Endothelial cell of umbilical vein (primary cell): ENCODE data around the gene ERGIC1. TPM values are rescaled to one million over a fixed set of nuclear protein-coding genes. Genes with fewer than 3 reads are reported as not detected.

ENCODE experiments used
- BruUV-seq: library from RNA; stranded (reverse); fragments of 400-500 nt; replicated peaks from 2 replicates; lab custom pipeline; 2021; lab: Mats Ljungman, UMichigan
- CTCF ChIA-PET: fragments of 300-600, 350-600 bp; sonication (Branson Sonifier 250); formaldehyde crosslinking; loops from one replicate; lab custom pipeline; 2021; ENCODE audit warnings: antibody characterized with exemption, inconsistent platforms; lab: Charles Lee
- POLR2A ChIA-PET: fragments of 300-600, 350-600 bp; sonication (Branson Sonifier 250); formaldehyde crosslinking; loops from one replicate; lab custom pipeline; 2021; ENCODE audit warnings: antibody characterized with exemption, inconsistent platforms; lab: Charles Lee
- DNase-seq: peaks from one replicate; pipeline ENCODE4 v3.0.0-alpha.2; 2011; ENCODE audit warnings: low read depth, low spot score
- FAIRE-seq: peaks from 2 replicates; lab custom pipeline; 2011; peaks lifted over from hg19 to GRCh38; lab: Jason Lieb, UNC
- H2AFZ ChIP-seq: 2 replicates; pipeline ENCODE4 v1.6.0; 2012; ENCODE audit warnings: low read depth, low read length, control low read depth, inconsistent platforms
- H3K27ac ChIP-seq: 2 replicates; pipeline ENCODE4 v1.5.1; 2011; ENCODE audit warnings: low read depth, mild to moderate bottlenecking, control low read depth, low read length, moderate library complexity; ENCODE audit not compliant: insufficient read depth
- H3K27me3 ChIP-seq, 2 experiments: 2 replicates each; pipeline versions ENCODE4 v1.6.0 to v1.6.1; 2011; ENCODE audit warnings: low read length in 2 of 2, mixed read lengths in 1 of 2; ENCODE audit not compliant: control insufficient read depth in 2 of 2, insufficient read depth in 2 of 2
- H3K36me3 ChIP-seq, 2 experiments: 2 replicates in 1 of 2; 3 replicates in 1 of 2; pipeline ENCODE4 v1.5.1; 2011; ENCODE audit warnings: low read length in 2 of 2, mild to moderate bottlenecking in 1 of 2, moderate library complexity in 1 of 2; ENCODE audit not compliant: control insufficient read depth in 2 of 2, insufficient read depth in 2 of 2; ENCODE audit errors: extremely low read depth in 1 of 2
- H3K4me1 ChIP-seq: 3 replicates; pipeline ENCODE4 v1.5.1; 2011; ENCODE audit warnings: mild to moderate bottlenecking, low read length; ENCODE audit not compliant: control insufficient read depth, insufficient read depth; ENCODE audit errors: extremely low read depth
- H3K4me2 ChIP-seq: 2 replicates; pipeline ENCODE4 v1.6.1; 2011; ENCODE audit warnings: low read length, control low read depth, mixed read lengths; ENCODE audit not compliant: insufficient read depth
- H3K4me3 ChIP-seq, 3 experiments: fragments of 200-600 bp in 1 of 3; sonication (generic), shearing (Covaris generic) in 1 of 3; replicated peaks in 1 of 3; 2 replicates each; pipeline ENCODE4 v1.5.1; 2011 to 2016; ENCODE audit warnings: control low read depth in 3 of 3, low read length in 3 of 3, mild to moderate bottlenecking in 2 of 3, inconsistent platforms in 1 of 3, low read depth in 1 of 3, moderate library complexity in 1 of 3; ENCODE audit not compliant: insufficient read depth in 1 of 3
- H3K79me2 ChIP-seq: 2 replicates; pipeline ENCODE4 v1.6.0; 2012; ENCODE audit warnings: low read length, inconsistent platforms; ENCODE audit not compliant: control insufficient read depth, insufficient read depth
- H3K9ac ChIP-seq: replicated peaks from 2 replicates; pipeline ENCODE3; 2011; ENCODE audit warnings: low read length, control low read depth; ENCODE audit not compliant: insufficient read depth; ENCODE audit errors: extremely low read depth
- H3K9me1 ChIP-seq: replicated peaks from 3 replicates; pipeline ENCODE4 v1.6.0; 2011; ENCODE audit warnings: mild to moderate bottlenecking, low read length; ENCODE audit not compliant: control insufficient read depth, insufficient read depth; ENCODE audit errors: extremely low read depth
- H3K9me3 ChIP-seq: replicated peaks from 2 replicates; pipeline ENCODE4 v1.5.1; 2012; ENCODE audit warnings: low read length, inconsistent platforms; ENCODE audit not compliant: control insufficient read depth, insufficient read depth
- H4K20me1 ChIP-seq: replicated peaks from 2 replicates; pipeline ENCODE3; 2011; ENCODE audit warnings: mild to moderate bottlenecking, low read length; ENCODE audit not compliant: control insufficient read depth, insufficient read depth; ENCODE audit errors: extremely low read depth
- CTCF ChIP-seq, 2 donors: IDR thresholded peaks; 1 replicate in 1 of 2; 2 replicates in 1 of 2; pipeline ENCODE4 v1.5.1; 2011; ENCODE audit warnings: low read length in 2 of 2, mild to moderate bottlenecking in 2 of 2, moderate library complexity in 2 of 2, control low read depth in 1 of 2, inconsistent platforms in 1 of 2, low read depth in 1 of 2; ENCODE audit not compliant: insufficient read depth in 1 of 2; ENCODE audit errors: extremely low read depth in 1 of 2
- EZH2 ChIP-seq: IDR thresholded peaks from 2 replicates; pipeline ENCODE4 v1.6.1; 2012; ENCODE audit warnings: borderline replicate concordance, low read depth, mild to moderate bottlenecking, moderate library complexity, low read length, inconsistent platforms; ENCODE audit not compliant: severe bottlenecking
- FOS ChIP-seq: IDR thresholded peaks from 2 replicates; pipeline ENCODE4 v1.6.1; 2011; ENCODE audit warnings: mild to moderate bottlenecking, low read length, moderate library complexity, borderline replicate concordance; ENCODE audit not compliant: insufficient read depth
- GATA2 ChIP-seq: IDR thresholded peaks from 2 replicates; pipeline ENCODE4 v1.7.0; 2011; ENCODE audit warnings: low read depth, mild to moderate bottlenecking, moderate library complexity, mixed read lengths, low read length; ENCODE audit not compliant: insufficient read length, insufficient read depth
- JUN ChIP-seq: IDR thresholded peaks from 2 replicates; pipeline ENCODE4 v1.6.1; 2011; ENCODE audit warnings: borderline replicate concordance, low read depth; ENCODE audit not compliant: insufficient read length, insufficient read depth
- MYC ChIP-seq: IDR thresholded peaks from one replicate; pipeline ENCODE4 v1.6.1; 2011; ENCODE audit warnings: mild to moderate bottlenecking, low read depth, low read length
- POLR2A ChIP-seq: IDR thresholded peaks from 2 replicates; pipeline ENCODE4 v1.6.1; 2012; ENCODE audit warnings: low read depth, mild to moderate bottlenecking, control low read depth, low read length
- POLR2AphosphoS5 ChIP-seq: IDR thresholded peaks from 2 replicates; pipeline ENCODE4 v1.6.1; 2012; ENCODE audit warnings: low read depth, mild to moderate bottlenecking, control low read depth, low read length, moderate library complexity; ENCODE audit not compliant: insufficient read depth
- dilution Hi-C: fragments of 300-500 bp; cut with MboI; formaldehyde crosslinking; loops from one replicate; pipeline ENCODE4 v1.15.0; 2019; ENCODE audit warnings: low sequenced_read_pairs; ENCODE audit not compliant: extremely low pct_ligation_motif_present
- intact Hi-C: fragments of 100-400 bp; cut with micrococcal nuclease; formaldehyde crosslinking; loops from one replicate; pipeline ENCODE4 v1.10.0; 2022
- polyA plus RNA-seq, 4 experiments: library from polyadenylated mRNA; depleted of rRNA in 3 of 4; stranded (reverse) in 3 of 4; unstranded in 1 of 4; fragments of >200 nt; gene quantifications; 2 replicates each; pipeline versions ENCODE4 v1.2.1 to v1.2.3, GENCODE V29; 2011 to 2012; ENCODE audit warnings: missing spikeins in 1 of 4
- total RNA-seq: library from RNA; stranded (reverse); gene quantifications from 2 replicates; pipeline ENCODE4 v1.2.3, GENCODE V29; 2021
- TF ChIP-seq, protein P1 (sequence below): IDR thresholded peaks from 2 replicates; pipeline ENCODE4 v1.6.1; 2011; ENCODE audit not compliant: insufficient read depth, insufficient read length

Gene ERGIC1
- total and polyA plus RNA-seq, 2 donors (not counting 3 experiments of a cell fraction or from before 2014, with no cell fraction given), result 105 to 109 TPM

DNA sequence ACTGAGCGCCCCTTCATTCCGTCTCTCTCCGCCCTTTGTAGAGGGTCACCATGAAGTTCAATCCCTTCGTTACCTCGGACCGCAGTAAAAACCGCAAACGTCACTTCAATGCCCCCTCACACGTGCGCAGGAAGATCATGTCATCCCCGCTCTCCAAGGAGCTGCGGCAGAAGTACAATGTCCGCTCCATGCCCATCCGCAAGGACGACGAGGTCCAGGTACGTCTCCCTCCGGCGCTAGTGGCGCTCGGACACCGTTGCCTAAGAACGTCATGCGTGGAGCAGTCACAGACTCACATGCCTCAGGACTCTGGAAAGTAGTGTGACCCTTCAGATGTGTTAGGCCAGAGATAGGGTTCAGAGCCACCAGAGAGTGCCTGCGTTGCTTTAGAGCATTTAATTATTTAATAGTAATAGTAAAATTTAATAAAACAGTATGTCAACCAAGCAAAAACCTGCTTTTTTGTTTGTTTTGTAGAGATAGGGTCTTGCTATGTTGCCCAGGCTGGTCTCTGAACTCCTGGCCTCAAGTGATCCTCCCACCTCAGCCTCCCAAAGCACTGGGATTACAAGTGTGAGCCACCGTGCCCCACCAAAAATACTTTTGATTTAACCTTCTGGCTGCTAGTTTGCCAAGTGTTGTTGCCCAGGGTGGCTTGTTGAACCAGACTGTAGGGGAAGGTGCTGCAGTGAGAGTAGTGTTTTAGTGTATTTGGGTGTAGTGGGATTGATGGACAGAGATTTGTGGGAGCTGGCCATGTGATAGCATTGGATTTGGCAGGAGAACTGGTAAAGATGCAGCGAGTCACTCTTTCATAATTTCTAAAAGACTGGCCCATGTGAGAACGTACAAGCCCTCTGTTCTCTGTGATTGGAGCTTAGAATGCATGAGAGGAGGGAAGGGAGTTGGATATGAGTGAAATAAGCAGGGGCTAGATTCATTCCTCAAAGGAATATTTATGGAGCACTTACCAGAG, 126.1 kb downstream of the ERGIC1 start:
- Histone ChIP-seq H3K27me3 (no peaks in the 10 kb centered on the region), H3K36me3 (peaks cover 0 to 2% of the 10 kb centered on the region in 2 experiments), H3K4me3 (peak overlapping the region; percentile 6 to 66 (median 63)), H3K9me1 (no peaks in the 10 kb centered on the region), H2AFZ (peak overlapping the region; percentile 10), H3K4me2 (peak overlapping the region; percentile 44), H3K9ac (peak overlapping the region; percentile 86), H3K79me2 (peaks cover 5% of the 10 kb centered on the region), H4K20me1 (no peaks in the 10 kb centered on the region), H3K27ac (peak overlapping the region; percentile 59), H3K4me1 (peaks cover 22% of the 10 kb centered on the region), H3K9me3 (no peaks in the 10 kb centered on the region)
- dilution Hi-C loops (no loop called here), intact Hi-C loops (loop anchor here (1.0 to 5.0 kb wide), 5 partner anchors 23 to 515 kb away; partner anchors contain the start of genes ATP6V0E1 and CREBRF)
- no peak for TF ChIP-seq FOS
- TF ChIP-seq POLR2A, result no peak
- no peak for TF ChIP-seq EZH2
- TF ChIP-seq, protein P1, sequence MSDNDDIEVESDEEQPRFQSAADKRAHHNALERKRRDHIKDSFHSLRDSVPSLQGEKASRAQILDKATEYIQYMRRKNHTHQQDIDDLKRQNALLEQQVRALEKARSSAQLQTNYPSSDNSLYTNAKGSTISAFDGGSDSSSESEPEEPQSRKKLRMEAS, result no peak
- FAIRE-seq (no peak), DNase-seq (no peak)
- POLR2A ChIA-PET, result interaction anchor here (0.9 to 1.5 kb wide), 2 partner anchors 24 to 29 kb away, joined by 3 to 5 read pairs; partner anchors contain the start of gene ATP6V0E1
- no TSS peak for BruUV-seq
- CTCF ChIA-PET, result interaction anchor here (0.8 to 2.6 kb wide), 8 partner anchors 8 to 372 kb away, joined by 3 to 11 read pairs (median 6); partner anchors contain the start of gene ATP6V0E1

GRCh38 chr5:172969921-172970320, 135.9 kb downstream of the ERGIC1 start:
- intact Hi-C loops (no loop called here), dilution Hi-C loops (no loop called here)
- POLR2A ChIA-PET, result no interaction called here
- FAIRE-seq (no peak), DNase-seq (no peak)
- no TSS peak for BruUV-seq
- Histone ChIP-seq H4K20me1 (no peaks in the 10 kb centered on the region), H3K4me1 (no peaks in the 10 kb centered on the region), H3K79me2 (no peaks in the 10 kb centered on the region), H3K9me3 (no peaks in the 10 kb centered on the region), H3K36me3 (peaks cover 0 to 8% of the 10 kb centered on the region in 2 experiments), H3K27ac (no peak overlapping the region), H3K27me3 (no peaks in the 10 kb centered on the region), H3K9ac (no peak overlapping the region), H3K9me1 (no peaks in the 10 kb centered on the region), H3K4me2 (no peak overlapping the region), H2AFZ (no peak overlapping the region), H3K4me3 (no peak overlapping the region)
- CTCF ChIA-PET, result no interaction called here
- TF ChIP-seq GATA2 (no peak), EZH2 (no peak), POLR2AphosphoS5 (no peak), FOS (no peak), POLR2A (no peak), CTCF (IDR thresholded peaks at IDR 0.05; ENCODE audit: extremely low read depth in 1 of 2, insufficient read depth in 1 of 2, low read depth in 1 of 2, low read length in 2 of 2) (no peak), MYC (no peak), JUN (no peak)
- TF ChIP-seq, protein P1, result no peak
